ENCODE results near the gene KEL.
"Not testable (repeated sequence)": the region's sequence is repeated elsewhere in the genome, so short reads cannot be mapped to it uniquely, and the experiment has no call there.

Gene KEL

GRCh38 chr7:143000648-143001047 lies 38.5 kb upstream of the KEL start:
- no peak overlapping the region for H3K4me3 ChIP-seq (ENCODE audit: control insufficient read depth, low read depth, low read length)
- no peak for DNase-seq (ENCODE audit: low read depth)
- TF ChIP-seq CTCF (IDR thresholded peaks at IDR 0.05; ENCODE audit: control insufficient read depth, insufficient read depth, low read depth, low read length, missing control alignments), result no peak

GRCh38 chr7:142999793-143000192 lies 37.6 kb upstream of the KEL start:
- TF ChIP-seq CTCF (IDR thresholded peaks at IDR 0.05; ENCODE audit: control insufficient read depth, insufficient read depth, low read depth, low read length, missing control alignments), result no peak
- H3K4me3 ChIP-seq (ENCODE audit: control insufficient read depth, low read depth, low read length), result no peak overlapping the region
- no peak for DNase-seq (ENCODE audit: low read depth)

GRCh38 chr7:142998966-142999365 lies 36.8 kb upstream of the KEL start:
- no peak for TF ChIP-seq CTCF (IDR thresholded peaks at IDR 0.05; ENCODE audit: control insufficient read depth, insufficient read depth, low read depth, low read length, missing control alignments)
- no peak for DNase-seq (ENCODE audit: low read depth)
- no peak overlapping the region for H3K4me3 ChIP-seq (ENCODE audit: control insufficient read depth, low read depth, low read length)

GRCh38 chr7:142997456-142997989 lies 35.4 kb upstream of the KEL start:
- TF ChIP-seq CTCF (IDR thresholded peaks at IDR 0.05; ENCODE audit: control insufficient read depth, insufficient read depth, low read depth, low read length, missing control alignments), result no peak
- DNase-seq (ENCODE audit: low read depth), result no peak
- H3K4me3 ChIP-seq (ENCODE audit: control insufficient read depth, low read depth, low read length), result no peak overlapping the region

GRCh38 chr7:142992427-142992826 lies 30.3 kb upstream of the KEL start:
- no peak overlapping the region for H3K4me3 ChIP-seq (ENCODE audit: control insufficient read depth, low read depth, low read length)
- no peak for DNase-seq (ENCODE audit: low read depth)
- no peak for TF ChIP-seq CTCF (IDR thresholded peaks at IDR 0.05; ENCODE audit: control insufficient read depth, insufficient read depth, low read depth, low read length, missing control alignments)

GRCh38 chr7:142984297-142984696 lies 22.1 kb upstream of the KEL start:
- no peak overlapping the region for H3K4me3 ChIP-seq (ENCODE audit: control insufficient read depth, low read depth, low read length)
- no peak for TF ChIP-seq CTCF (IDR thresholded peaks at IDR 0.05; ENCODE audit: control insufficient read depth, insufficient read depth, low read depth, low read length, missing control alignments)
- DNase-seq (ENCODE audit: low read depth), result no peak

- TF ChIP-seq CTCF (IDR thresholded peaks at IDR 0.05; ENCODE audit: control insufficient read depth, insufficient read depth, low read depth, low read length, missing control alignments), result no peak
- no peak for DNase-seq (ENCODE audit: low read depth)
- no peak overlapping the region for H3K4me3 ChIP-seq (ENCODE audit: control insufficient read depth, low read depth, low read length)
These were observed 21.7 kb upstream of the KEL start for GRCh38 chr7:142983825-142984224.

- H3K4me3 ChIP-seq (ENCODE audit: control insufficient read depth, low read depth, low read length); DNase-seq (ENCODE audit: low read depth): not testable (repeated sequence)
These were observed 16.2 kb upstream of the KEL start for GRCh38 chr7:142978402-142978801.

All from AG09309 (cell line).